Astrocyte (in vitro differentiated cells and primary cell): ENCODE measurements around the gene FES. TPM values are rescaled to one million over a fixed set of nuclear protein-coding genes. Genes with fewer than 3 reads are reported as not detected.

Experiments
- DNase-seq: peaks from one replicate; pipeline ENCODE4 v3.0.0-alpha.2; 2010; ENCODE audit warnings: low read depth
- FAIRE-seq: peaks from 2 replicates; lab custom pipeline; 2011; peaks lifted over from hg19 to GRCh38; lab: Jason Lieb, UNC
- H2AFZ ChIP-seq: 2 replicates; pipeline ENCODE4 v1.6.0; 2012; ENCODE audit warnings: low read depth, low read length, inconsistent platforms
- H3K27ac ChIP-seq: 2 replicates; pipeline ENCODE4 v1.5.1; 2011; ENCODE audit warnings: low read depth, low read length, inconsistent platforms
- H3K27me3 ChIP-seq: 2 replicates; pipeline ENCODE4 v1.6.0; 2011; ENCODE audit warnings: low read length, inconsistent platforms; ENCODE audit not compliant: insufficient read depth
- H3K36me3 ChIP-seq: 2 replicates; pipeline ENCODE4 v1.5.1; 2011; ENCODE audit warnings: low read length, inconsistent platforms; ENCODE audit not compliant: insufficient read depth
- H3K4me1 ChIP-seq: 2 replicates; pipeline ENCODE4 v1.5.1; 2011; ENCODE audit warnings: low read length, inconsistent platforms; ENCODE audit not compliant: insufficient read depth
- H3K4me2 ChIP-seq: 2 replicates; pipeline ENCODE4 v1.6.0; 2012; ENCODE audit warnings: low read length, inconsistent platforms
- H3K4me3 ChIP-seq: 2 replicates; pipeline ENCODE4 v1.5.1; 2011; ENCODE audit warnings: low read depth, mild to moderate bottlenecking, low read length, inconsistent platforms; ENCODE audit not compliant: insufficient read depth
- H3K79me2 ChIP-seq: 2 replicates; pipeline ENCODE4 v1.6.0; 2012; ENCODE audit warnings: mild to moderate bottlenecking, low read length, inconsistent platforms; ENCODE audit not compliant: insufficient read depth
- H3K9ac ChIP-seq: 2 replicates; pipeline ENCODE4 v1.6.0; 2012; ENCODE audit warnings: mild to moderate bottlenecking, low read length, inconsistent platforms
- H3K9me3 ChIP-seq: 2 replicates; pipeline ENCODE4 v1.5.1; 2012; ENCODE audit warnings: low read depth, mild to moderate bottlenecking, low read length, inconsistent platforms; ENCODE audit not compliant: insufficient read depth
- H4K20me1 ChIP-seq: 2 replicates; pipeline ENCODE4 v1.6.0; 2012; ENCODE audit warnings: low read length, inconsistent platforms; ENCODE audit not compliant: insufficient read depth
- H3K27ac Mint-ChIP-seq: one replicate; pipeline ENCODE4 v1.8.0; 2021; ENCODE audit warnings: mild to moderate bottlenecking, mixed read lengths; ENCODE audit not compliant: unreplicated experiment
- H3K27me3 Mint-ChIP-seq: one replicate; pipeline ENCODE4 v1.8.0; 2021; ENCODE audit warnings: low read depth, mixed read lengths; ENCODE audit not compliant: unreplicated experiment
- H3K36me3 Mint-ChIP-seq: one replicate; pipeline ENCODE4 v1.8.0; 2021; ENCODE audit warnings: low read depth, mixed read lengths; ENCODE audit not compliant: unreplicated experiment
- H3K4me1 Mint-ChIP-seq: one replicate; pipeline ENCODE4 v1.8.0; 2021; ENCODE audit warnings: low read depth, mixed read lengths; ENCODE audit not compliant: unreplicated experiment
- H3K4me3 Mint-ChIP-seq: one replicate; pipeline ENCODE4 v1.8.0; 2021; ENCODE audit warnings: mild to moderate bottlenecking, moderate library complexity, mixed read lengths; ENCODE audit not compliant: unreplicated experiment
- H3K9me3 Mint-ChIP-seq: one replicate; pipeline ENCODE4 v1.8.0; 2021; ENCODE audit warnings: mild to moderate bottlenecking, mixed read lengths; ENCODE audit not compliant: unreplicated experiment
- CTCF ChIP-seq: IDR thresholded peaks from 2 replicates; pipeline ENCODE4 v1.5.1; 2011; ENCODE audit warnings: low read depth, mild to moderate bottlenecking, inconsistent platforms, low read length, moderate library complexity; ENCODE audit not compliant: insufficient read depth
- EZH2 ChIP-seq: IDR thresholded peaks from 2 replicates; pipeline ENCODE4 v1.6.1; 2012; ENCODE audit warnings: mild to moderate bottlenecking, low read length, inconsistent platforms; ENCODE audit not compliant: insufficient read depth
- total RNA-seq: library from RNA; stranded (reverse); gene quantifications from 2 replicates; pipeline ENCODE4 v1.2.1, GENCODE V29; 2021

Gene FES
- total RNA-seq, 1 donor from 2014 or later = 7.2 TPM

- Histone ChIP-seq H3K4me1 (peaks cover 14% of the 10 kb centered on the region), H3K9me3 (no peaks in the 10 kb centered on the region), H4K20me1 (no peaks in the 10 kb centered on the region), H3K4me3 (no peak overlapping the region), H3K36me3 (no peaks in the 10 kb centered on the region), H3K4me2 (no peak overlapping the region), H3K79me2 (no peaks in the 10 kb centered on the region), H3K9ac (no peak overlapping the region), H3K27ac (no peak overlapping the region), H2AFZ (no peak overlapping the region), H3K27me3 (no peaks in the 10 kb centered on the region)
- DNase-seq (no peak), FAIRE-seq (no peak)
- Mint-ChIP-seq H3K9me3 (no peaks in the 10 kb centered on the region), H3K27me3 (peaks cover 5% of the 10 kb centered on the region), H3K36me3 (no peaks in the 10 kb centered on the region), H3K4me3 (no peak overlapping the region), H3K27ac (no peak overlapping the region), H3K4me1 (peaks cover 14% of the 10 kb centered on the region)
- TF ChIP-seq CTCF (no peak), EZH2 (no peak)
Observed at GRCh38 chr15:90840157-90840855, 44.0 kb upstream of the FES start.

DNA sequence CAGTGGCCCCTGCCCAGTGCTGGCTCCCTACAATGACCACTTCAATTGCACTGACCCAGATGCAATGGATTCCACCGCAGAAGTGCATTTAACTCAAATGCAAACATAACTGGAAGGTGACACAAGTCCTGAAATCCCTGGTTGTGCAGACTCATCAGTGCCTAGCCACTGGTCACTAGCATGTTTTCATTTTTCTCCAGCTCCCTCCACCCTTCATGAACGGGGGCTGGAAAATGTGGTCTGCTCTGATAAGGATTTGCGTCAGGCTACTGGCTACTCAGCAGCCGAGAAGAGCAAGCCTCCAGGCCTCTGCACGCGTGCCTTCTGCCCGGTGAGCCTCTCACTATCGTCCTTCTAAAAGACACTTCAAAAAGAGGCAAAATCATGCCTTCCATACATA lies 43.4 kb upstream of the FES start:
- Mint-ChIP-seq H3K36me3 (no peaks in the 10 kb centered on the region), H3K27ac (no peak overlapping the region), H3K27me3 (peaks cover 5% of the 10 kb centered on the region), H3K4me1 (peaks cover 15% of the 10 kb centered on the region), H3K4me3 (no peak overlapping the region), H3K9me3 (no peaks in the 10 kb centered on the region)
- H3K4me1 ChIP-seq = peaks cover 18% of the 10 kb centered on the region
- no peaks in the 10 kb centered on the region for H3K27me3 ChIP-seq
- H3K79me2 ChIP-seq = no peaks in the 10 kb centered on the region
- no peak for TF ChIP-seq CTCF
- TF ChIP-seq EZH2 = no peak
- H3K36me3 ChIP-seq = no peaks in the 10 kb centered on the region
- no peak overlapping the region for H3K4me2 ChIP-seq
- H3K9me3 ChIP-seq = no peaks in the 10 kb centered on the region
- no peak overlapping the region for H2AFZ ChIP-seq
- no peak overlapping the region for H3K4me3 ChIP-seq
- peak; percentile 22 for DNase-seq
- no peak overlapping the region for H3K9ac ChIP-seq
- FAIRE-seq = no peak
- no peaks in the 10 kb centered on the region for H4K20me1 ChIP-seq
- no peak overlapping the region for H3K27ac ChIP-seq

DNA sequence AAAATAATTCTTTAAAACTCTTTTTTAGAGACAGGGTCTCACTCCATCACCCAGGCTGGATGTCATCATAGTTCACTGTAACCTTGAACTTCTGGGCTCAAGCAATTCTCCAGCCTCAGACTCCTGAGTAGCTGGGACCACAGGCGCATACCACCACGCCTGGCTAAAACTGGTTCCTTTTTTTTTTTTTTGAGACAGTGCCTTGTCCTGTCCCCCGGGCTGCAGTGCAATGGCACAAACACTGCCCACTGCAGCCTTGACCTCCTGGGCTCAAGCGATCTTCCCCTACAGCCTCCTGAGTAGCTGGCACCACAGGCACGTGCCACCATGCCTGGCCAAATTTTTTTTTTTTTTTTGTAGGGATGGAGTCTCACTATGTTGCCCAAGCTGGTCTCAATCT lies 39.6 kb upstream of the FES start:
- no peak overlapping the region for H2AFZ ChIP-seq
- H3K4me2 ChIP-seq = peak overlapping the region; percentile 23
- no peaks in the 10 kb centered on the region for H3K27me3 ChIP-seq
- no peaks in the 10 kb centered on the region for H3K36me3 ChIP-seq
- no peak for FAIRE-seq
- peaks cover 9% of the 10 kb centered on the region for H3K4me1 ChIP-seq
- H3K79me2 ChIP-seq = no peaks in the 10 kb centered on the region
- H4K20me1 ChIP-seq = no peaks in the 10 kb centered on the region
- Mint-ChIP-seq H3K27me3 (peaks cover 5% of the 10 kb centered on the region), H3K27ac (no peak overlapping the region), H3K4me1 (peaks cover 10% of the 10 kb centered on the region), H3K9me3 (no peaks in the 10 kb centered on the region), H3K36me3 (no peaks in the 10 kb centered on the region), H3K4me3 (no peak overlapping the region)
- no peak overlapping the region for H3K4me3 ChIP-seq
- H3K27ac ChIP-seq = no peak overlapping the region
- H3K9ac ChIP-seq = no peak overlapping the region
- H3K9me3 ChIP-seq = no peaks in the 10 kb centered on the region
- DNase-seq = no peak
- TF ChIP-seq EZH2 (no peak), CTCF (no peak)
